ENCODE data around the gene BACE2. TPM values are rescaled to one million over a fixed set of nuclear protein-coding genes. Genes with fewer than 3 reads are reported as not detected.
A peak's percentile ranks its signal among the peaks of the same experiment; 100 is the strongest.

The BACE2 gene
- total RNA-seq, 1 donor from 2014 or later = 49.5 TPM

DNA sequence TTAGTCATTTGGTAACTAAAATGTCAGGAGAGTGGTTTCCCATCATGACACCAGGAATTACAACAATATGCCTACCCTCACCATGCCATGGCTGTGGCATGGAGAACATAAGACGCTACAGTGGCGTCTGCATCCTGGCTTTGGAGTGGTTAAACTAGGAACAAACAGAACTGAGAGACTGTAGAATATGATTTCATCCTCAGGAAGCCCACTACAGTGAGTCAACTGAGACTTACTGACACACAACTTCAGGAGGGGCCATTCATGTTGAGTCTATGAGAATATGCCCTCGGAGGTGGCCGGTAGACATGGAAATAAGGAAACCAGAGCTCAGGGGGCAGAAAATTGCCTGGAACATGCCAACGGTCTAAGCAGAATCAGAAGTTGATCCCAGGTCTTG, 5.9 kb upstream of the BACE2 start:
- Mint-ChIP-seq H3K36me3 (ENCODE audit: unreplicated experiment) (no peaks in the 10 kb centered on the region), H3K9me3 (ENCODE audit: unreplicated experiment) (peaks cover 9% of the 10 kb centered on the region), H3K4me1 (ENCODE audit: unreplicated experiment) (no peaks in the 10 kb centered on the region), H3K27ac (ENCODE audit: unreplicated experiment) (no peak overlapping the region), H3K27me3 (ENCODE audit: unreplicated experiment) (peaks cover 14% of the 10 kb centered on the region), H3K4me3 (ENCODE audit: unreplicated experiment) (no peak overlapping the region)
- TF ChIP-seq, protein P1, sequence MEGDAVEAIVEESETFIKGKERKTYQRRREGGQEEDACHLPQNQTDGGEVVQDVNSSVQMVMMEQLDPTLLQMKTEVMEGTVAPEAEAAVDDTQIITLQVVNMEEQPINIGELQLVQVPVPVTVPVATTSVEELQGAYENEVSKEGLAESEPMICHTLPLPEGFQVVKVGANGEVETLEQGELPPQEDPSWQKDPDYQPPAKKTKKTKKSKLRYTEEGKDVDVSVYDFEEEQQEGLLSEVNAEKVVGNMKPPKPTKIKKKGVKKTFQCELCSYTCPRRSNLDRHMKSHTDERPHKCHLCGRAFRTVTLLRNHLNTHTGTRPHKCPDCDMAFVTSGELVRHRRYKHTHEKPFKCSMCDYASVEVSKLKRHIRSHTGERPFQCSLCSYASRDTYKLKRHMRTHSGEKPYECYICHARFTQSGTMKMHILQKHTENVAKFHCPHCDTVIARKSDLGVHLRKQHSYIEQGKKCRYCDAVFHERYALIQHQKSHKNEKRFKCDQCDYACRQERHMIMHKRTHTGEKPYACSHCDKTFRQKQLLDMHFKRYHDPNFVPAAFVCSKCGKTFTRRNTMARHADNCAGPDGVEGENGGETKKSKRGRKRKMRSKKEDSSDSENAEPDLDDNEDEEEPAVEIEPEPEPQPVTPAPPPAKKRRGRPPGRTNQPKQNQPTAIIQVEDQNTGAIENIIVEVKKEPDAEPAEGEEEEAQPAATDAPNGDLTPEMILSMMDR (IDR thresholded peaks at IDR 0.05) = no peak
- no peak for DNase-seq (ENCODE audit: extremely low spot score, unreplicated experiment)

DNA sequence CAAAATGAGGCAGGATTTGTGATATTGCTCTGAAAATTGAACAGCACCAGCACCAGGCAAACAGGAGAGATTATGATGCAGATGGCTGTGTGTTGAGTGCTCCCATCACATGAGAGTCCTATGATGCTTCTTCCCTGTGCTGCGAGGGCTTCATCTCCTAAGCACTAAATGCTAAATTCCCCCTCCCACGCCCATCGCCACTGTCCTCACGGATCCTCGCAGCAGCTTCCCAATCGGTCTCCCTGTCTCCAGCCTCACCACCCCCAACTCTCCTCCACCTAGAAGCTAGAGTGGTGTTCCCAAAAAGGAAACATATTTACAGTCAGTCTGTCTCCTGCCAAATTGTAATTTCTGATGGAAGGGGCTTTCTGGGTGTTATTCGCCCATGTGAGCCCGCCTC, 4.9 kb upstream of the BACE2 start:
- H3K4me3 Mint-ChIP-seq (ENCODE audit: unreplicated experiment) = no peak overlapping the region
- H3K36me3 Mint-ChIP-seq (ENCODE audit: unreplicated experiment) = no peaks in the 10 kb centered on the region
- DNase-seq (ENCODE audit: extremely low spot score, unreplicated experiment) = no peak
- peaks cover 9% of the 10 kb centered on the region for H3K9me3 Mint-ChIP-seq (ENCODE audit: unreplicated experiment)
- peaks cover 14% of the 10 kb centered on the region for H3K27me3 Mint-ChIP-seq (ENCODE audit: unreplicated experiment)
- H3K27ac Mint-ChIP-seq (ENCODE audit: unreplicated experiment) = no peak overlapping the region
- TF ChIP-seq, protein P1 (IDR thresholded peaks at IDR 0.05) = no peak
- no peaks in the 10 kb centered on the region for H3K4me1 Mint-ChIP-seq (ENCODE audit: unreplicated experiment)

DNA sequence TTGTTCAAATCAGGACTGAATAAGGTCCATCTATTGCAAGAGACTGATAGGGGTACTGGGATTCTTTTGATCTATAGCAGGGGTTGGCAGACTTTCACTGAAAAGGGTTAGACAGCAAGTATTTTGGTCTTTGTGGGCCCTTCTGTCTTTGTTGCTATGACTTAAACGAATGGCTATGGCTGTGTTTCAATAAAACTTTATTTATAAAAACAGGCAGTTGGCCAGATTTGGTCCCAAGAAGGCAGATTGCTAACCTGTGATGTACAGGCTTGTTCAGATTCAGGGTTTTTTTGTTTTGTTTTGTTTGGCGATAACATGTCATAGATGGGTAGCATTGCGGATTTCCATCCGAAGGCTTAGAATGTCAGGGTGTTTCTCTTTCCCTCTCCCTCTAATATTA, 3.9 kb upstream of the BACE2 start:
- Mint-ChIP-seq H3K27me3 (ENCODE audit: unreplicated experiment) (peaks cover 14% of the 10 kb centered on the region), H3K4me1 (ENCODE audit: unreplicated experiment) (peaks cover 1% of the 10 kb centered on the region), H3K27ac (ENCODE audit: unreplicated experiment) (no peak overlapping the region), H3K4me3 (ENCODE audit: unreplicated experiment) (no peak overlapping the region), H3K9me3 (ENCODE audit: unreplicated experiment) (no peaks in the 10 kb centered on the region), H3K36me3 (ENCODE audit: unreplicated experiment) (no peaks in the 10 kb centered on the region)
- DNase-seq (ENCODE audit: extremely low spot score, unreplicated experiment) = no peak
- TF ChIP-seq, protein P1 (IDR thresholded peaks at IDR 0.05) = no peak

DNA sequence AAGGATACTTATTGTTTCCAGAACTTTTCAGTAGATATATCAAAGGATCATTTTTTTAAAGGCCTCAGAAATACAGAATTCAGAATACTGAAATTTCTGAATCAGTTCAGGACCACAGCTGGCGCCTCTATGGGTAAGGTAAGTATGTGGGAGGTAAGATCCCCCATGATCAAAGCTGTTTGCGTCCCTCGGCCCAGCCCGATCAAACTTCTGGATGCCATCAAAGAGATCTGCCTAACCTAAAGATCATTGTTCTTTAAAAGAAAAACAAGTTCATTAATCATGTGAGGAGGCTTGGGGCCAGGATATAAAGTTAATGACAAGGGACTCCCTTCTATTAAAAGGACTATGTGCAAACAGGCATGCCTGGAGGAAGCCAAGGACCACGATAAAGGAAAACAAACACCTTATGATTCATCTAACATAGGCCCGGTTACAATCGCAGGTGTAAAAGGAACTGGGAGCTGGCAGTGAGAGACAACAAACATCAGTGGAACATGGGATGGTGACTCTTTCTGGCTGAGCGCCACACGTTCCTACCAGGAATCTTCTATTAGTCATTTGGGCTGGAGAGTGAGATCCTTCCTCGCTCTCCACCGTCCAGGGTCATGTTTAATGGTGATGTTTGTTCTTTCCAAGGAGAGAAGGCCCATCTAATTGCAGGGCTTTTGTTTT, 2.8 kb upstream of the BACE2 start:
- Mint-ChIP-seq H3K4me1 (ENCODE audit: unreplicated experiment) (peaks cover 10% of the 10 kb centered on the region), H3K4me3 (ENCODE audit: unreplicated experiment) (no peak overlapping the region), H3K36me3 (ENCODE audit: unreplicated experiment) (no peaks in the 10 kb centered on the region), H3K9me3 (ENCODE audit: unreplicated experiment) (no peaks in the 10 kb centered on the region), H3K27me3 (ENCODE audit: unreplicated experiment) (peaks cover 14% of the 10 kb centered on the region), H3K27ac (ENCODE audit: unreplicated experiment) (no peak overlapping the region)
- TF ChIP-seq, protein P1 (IDR thresholded peaks at IDR 0.05) = no peak
- DNase-seq (ENCODE audit: extremely low spot score, unreplicated experiment) = no peak

DNA sequence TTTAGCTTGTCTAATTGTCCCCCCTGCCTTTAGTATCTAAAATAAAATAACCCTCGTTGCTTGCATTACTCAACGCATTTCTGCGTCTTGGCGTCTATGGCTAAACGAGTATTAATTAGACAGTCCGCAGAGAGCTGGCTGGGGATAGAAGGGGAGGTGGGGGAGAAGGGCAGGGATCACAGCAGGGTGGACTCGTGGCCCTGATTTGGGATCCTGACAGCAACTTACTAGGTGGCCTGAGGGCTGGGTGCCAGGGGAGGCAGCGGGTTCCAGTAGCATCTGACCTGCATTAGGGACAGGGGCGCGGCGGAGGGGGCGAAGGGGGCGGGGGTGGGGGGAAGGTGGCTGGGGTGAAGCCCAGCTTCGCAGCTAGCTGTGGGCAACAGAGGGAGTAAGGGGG, 1.1 kb upstream of the BACE2 start:
- DNase-seq (ENCODE audit: extremely low spot score, unreplicated experiment) = no peak
- H3K4me1 Mint-ChIP-seq (ENCODE audit: unreplicated experiment) = peaks cover 13% of the 10 kb centered on the region
- peaks cover 9% of the 10 kb centered on the region for H3K27me3 Mint-ChIP-seq (ENCODE audit: unreplicated experiment)
- TF ChIP-seq, protein P1 (IDR thresholded peaks at IDR 0.05) = no peak
- H3K4me3 Mint-ChIP-seq (ENCODE audit: unreplicated experiment) = peak overlapping the region; percentile 70
- peaks cover under 1% of the 10 kb centered on the region for H3K36me3 Mint-ChIP-seq (ENCODE audit: unreplicated experiment)
- no peaks in the 10 kb centered on the region for H3K9me3 Mint-ChIP-seq (ENCODE audit: unreplicated experiment)
- peak overlapping the region; percentile 31 for H3K27ac Mint-ChIP-seq (ENCODE audit: unreplicated experiment)

All from osteocyte (in vitro differentiated cells).